ENCODE measurements around the gene UBE2C.

DNA sequence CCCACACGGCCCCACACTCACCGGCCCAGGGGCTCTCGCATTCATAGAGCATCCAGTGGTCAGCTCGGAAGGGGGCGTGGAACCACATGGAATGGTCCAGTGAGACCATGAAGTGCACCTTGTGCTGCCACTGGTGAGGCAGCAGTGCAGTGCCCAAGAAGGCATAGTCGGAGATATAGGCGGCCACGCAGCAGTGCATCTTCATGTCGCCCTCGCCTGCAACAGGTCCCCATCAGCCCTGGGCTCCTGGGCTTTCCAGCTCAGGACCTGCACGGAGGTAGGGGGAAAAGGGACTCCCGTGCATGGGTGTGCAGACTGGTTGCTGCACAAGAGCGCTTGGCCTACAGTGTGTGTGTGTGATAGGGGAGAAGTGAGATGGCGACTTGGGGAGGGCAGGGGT lies 31.1 kb downstream of the UBE2C start:
- no peak for TF ChIP-seq CTCF (IDR thresholded peaks at IDR 0.05; ENCODE audit: low read depth, low read length, poor library complexity, severe bottlenecking)
- no peak for TF ChIP-seq EZH2phosphoT487 (IDR thresholded peaks at IDR 0.05; ENCODE audit: borderline replicate concordance, low read length)

Measured in DOHH2 (cell line).